PC-9 (cell line): ENCODE data around the gene SH3BP4.

Experiments used
- EZH2 ChIP-seq: fragments of 200-600 bp; sonication (generic); IDR thresholded peaks from 2 replicates; pipeline ENCODE4 v1.8.0; 2017; ENCODE audit warnings: antibody characterized with exemption, low read depth
- TF ChIP-seq, protein P1 (sequence below): fragments of 200-600 bp; sonication (generic); conservative IDR thresholded peaks from 2 replicates; pipeline ENCODE4 v1.6.1; 2017; ENCODE audit warnings: mixed run types, antibody characterized with exemption, mild to moderate bottlenecking, moderate library complexity

DNA sequence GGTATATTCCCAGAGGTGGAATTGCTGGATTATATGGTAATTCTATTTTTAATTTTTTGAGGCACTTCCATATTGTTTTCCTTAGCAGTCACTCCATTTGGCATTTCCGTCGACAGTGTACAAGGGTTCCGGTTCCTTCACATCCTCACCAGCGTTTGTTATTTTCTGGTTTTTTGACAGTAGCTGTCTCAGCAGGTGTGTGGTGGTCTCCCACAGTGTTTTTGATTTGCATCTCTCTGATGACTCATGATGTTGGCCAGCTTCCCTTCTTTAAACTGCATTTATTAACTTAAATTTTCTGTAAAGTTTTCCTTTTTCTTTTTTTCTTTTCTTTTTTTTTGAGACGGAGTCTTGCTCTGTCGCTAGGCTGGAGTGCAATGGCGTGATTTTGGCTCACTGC lies 19.7 kb downstream of the SH3BP4 start:
- TF ChIP-seq, protein P1, sequence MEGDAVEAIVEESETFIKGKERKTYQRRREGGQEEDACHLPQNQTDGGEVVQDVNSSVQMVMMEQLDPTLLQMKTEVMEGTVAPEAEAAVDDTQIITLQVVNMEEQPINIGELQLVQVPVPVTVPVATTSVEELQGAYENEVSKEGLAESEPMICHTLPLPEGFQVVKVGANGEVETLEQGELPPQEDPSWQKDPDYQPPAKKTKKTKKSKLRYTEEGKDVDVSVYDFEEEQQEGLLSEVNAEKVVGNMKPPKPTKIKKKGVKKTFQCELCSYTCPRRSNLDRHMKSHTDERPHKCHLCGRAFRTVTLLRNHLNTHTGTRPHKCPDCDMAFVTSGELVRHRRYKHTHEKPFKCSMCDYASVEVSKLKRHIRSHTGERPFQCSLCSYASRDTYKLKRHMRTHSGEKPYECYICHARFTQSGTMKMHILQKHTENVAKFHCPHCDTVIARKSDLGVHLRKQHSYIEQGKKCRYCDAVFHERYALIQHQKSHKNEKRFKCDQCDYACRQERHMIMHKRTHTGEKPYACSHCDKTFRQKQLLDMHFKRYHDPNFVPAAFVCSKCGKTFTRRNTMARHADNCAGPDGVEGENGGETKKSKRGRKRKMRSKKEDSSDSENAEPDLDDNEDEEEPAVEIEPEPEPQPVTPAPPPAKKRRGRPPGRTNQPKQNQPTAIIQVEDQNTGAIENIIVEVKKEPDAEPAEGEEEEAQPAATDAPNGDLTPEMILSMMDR = no peak
- no peak for TF ChIP-seq EZH2
